Kasumi-1 (cell line): ENCODE results near the gene NUAK2.
A peak's percentile ranks its signal among the peaks of the same experiment; 100 is the strongest.

Source experiments
- DNase-seq, 2 experiments: peaks; one replicate each; lab custom pipeline; 2025; lab: John Stamatoyannopoulos, UW

The NUAK2 gene

GRCh38 chr1:205346956-205347574, 25.5 kb upstream of the NUAK2 start:
- DNase-seq: no peak

GRCh38 chr1:205345761-205346160, 24.2 kb upstream of the NUAK2 start:
- DNase-seq: no peak

- no peak for DNase-seq
Observed at GRCh38 chr1:205344066-205344928, 22.8 kb upstream of the NUAK2 start.

GRCh38 chr1:205343431-205344065, 22.0 kb upstream of the NUAK2 start:
- DNase-seq: no peak

- no peak for DNase-seq
Observed at GRCh38 chr1:205342986-205343385, 21.4 kb upstream of the NUAK2 start.

- no peak for DNase-seq
Observed at GRCh38 chr1:205340676-205341075, 19.1 kb upstream of the NUAK2 start.

GRCh38 chr1:205339717-205340116, 18.2 kb upstream of the NUAK2 start:
- DNase-seq: no peak

GRCh38 chr1:205339197-205339702, 17.7 kb upstream of the NUAK2 start:
- no peak for DNase-seq

GRCh38 chr1:205338011-205338410, 16.5 kb upstream of the NUAK2 start:
- DNase-seq: no peak

GRCh38 chr1:205337481-205337880, 15.9 kb upstream of the NUAK2 start:
- DNase-seq: no peak

- DNase-seq: peak; percentile 67 to 68
Observed at GRCh38 chr1:205335692-205336091, 14.1 kb upstream of the NUAK2 start.

GRCh38 chr1:205332015-205332791, 10.7 kb upstream of the NUAK2 start:
- no peak for DNase-seq

GRCh38 chr1:205330150-205330549, 8.6 kb upstream of the NUAK2 start:
- no peak for DNase-seq

GRCh38 chr1:205329719-205330118, 8.2 kb upstream of the NUAK2 start:
- DNase-seq: no peak

- DNase-seq: no peak
Observed at GRCh38 chr1:205328476-205328875, 6.9 kb upstream of the NUAK2 start.

GRCh38 chr1:205326812-205327466, 5.4 kb upstream of the NUAK2 start:
- DNase-seq: no peak

- peak; percentile 62 to 64 for DNase-seq
Observed at GRCh38 chr1:205325334-205325884, 3.9 kb upstream of the NUAK2 start.

- DNase-seq: no peak
Observed at GRCh38 chr1:205324781-205325180, 3.2 kb upstream of the NUAK2 start.

GRCh38 chr1:205323794-205324193, 2.2 kb upstream of the NUAK2 start:
- no peak for DNase-seq

GRCh38 chr1:205321959-205322283, 376 bp upstream of the NUAK2 start:
- DNase-seq: no peak
